NCI-H128 (cell line): ENCODE measurements around the gene TLCD3B.

ENCODE experiments used
- DNase-seq: peaks from one replicate; lab custom pipeline; 2025; ENCODE audit not compliant: unreplicated experiment; lab: John Stamatoyannopoulos, UW

Gene TLCD3B

DNA sequence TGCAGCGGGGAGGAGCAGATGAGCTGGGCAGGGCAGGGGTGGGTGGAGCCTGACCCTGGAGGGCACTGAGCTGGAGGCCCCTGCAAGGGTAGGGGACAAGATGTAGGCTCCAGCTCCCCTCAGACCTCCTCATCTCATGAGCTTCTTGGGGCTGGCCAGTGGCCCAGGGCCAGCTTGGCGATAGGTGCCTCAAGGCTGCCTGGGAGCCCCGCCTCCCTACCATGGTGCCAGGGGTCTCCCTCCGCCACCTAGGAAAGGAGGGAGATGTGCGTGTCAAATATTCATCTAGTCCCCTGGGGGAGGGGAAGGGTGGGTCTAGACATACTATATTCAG, 39.5 kb downstream of the TLCD3B start:
- no peak for DNase-seq

DNA sequence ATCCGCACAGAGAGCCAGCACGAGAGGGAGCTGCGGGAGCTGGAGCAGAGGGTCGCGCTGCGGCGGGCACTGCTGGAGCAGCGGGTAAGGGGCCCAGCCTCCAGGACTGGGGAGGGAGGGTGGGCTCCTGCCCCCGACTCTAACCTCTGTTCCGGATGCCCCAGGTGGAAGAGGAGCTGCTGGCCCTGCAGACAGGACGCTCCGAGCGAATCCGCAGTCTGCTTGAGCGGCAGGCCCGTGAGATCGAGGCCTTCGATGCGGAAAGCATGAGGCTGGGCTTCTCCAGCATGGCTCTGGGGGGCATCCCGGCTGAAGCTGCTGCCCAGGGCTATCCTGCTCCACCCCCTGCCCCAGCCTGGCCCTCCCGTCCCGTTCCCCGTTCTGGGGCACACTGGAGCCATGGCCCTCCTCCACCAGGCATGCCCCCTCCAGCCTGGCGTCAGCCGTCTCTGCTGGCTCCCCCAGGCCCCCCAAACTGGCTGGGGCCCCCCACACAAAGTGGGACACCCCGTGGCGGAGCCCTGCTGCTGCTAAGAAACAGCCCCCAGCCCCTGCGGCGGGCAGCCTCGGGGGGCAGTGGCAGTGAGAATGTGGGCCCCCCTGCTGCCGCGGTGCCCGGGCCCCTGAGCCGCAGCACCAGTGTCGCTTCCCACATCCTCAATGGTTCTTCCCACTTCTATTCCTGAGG, 40.0 kb downstream of the TLCD3B start:
- DNase-seq: no peak

DNA sequence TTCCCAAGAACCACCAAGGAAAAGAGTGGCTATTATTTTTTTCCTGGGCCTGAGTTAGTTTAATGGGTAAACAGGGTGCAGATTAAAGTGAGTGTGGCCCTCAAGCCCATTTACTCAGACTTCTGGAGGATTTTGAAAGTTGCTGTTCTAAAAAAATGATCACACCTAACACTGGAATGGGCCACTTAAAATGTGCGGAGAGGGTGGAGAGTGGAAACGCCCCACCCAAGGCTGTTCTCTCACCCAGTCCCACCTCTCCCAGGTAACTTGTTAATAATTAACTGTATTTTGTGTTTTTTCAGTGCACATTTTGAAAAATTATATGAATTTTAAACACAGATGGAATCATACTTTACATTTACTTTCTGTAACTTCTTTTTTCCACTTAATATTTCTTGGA, 41.0 kb downstream of the TLCD3B start:
- no peak for DNase-seq

DNA sequence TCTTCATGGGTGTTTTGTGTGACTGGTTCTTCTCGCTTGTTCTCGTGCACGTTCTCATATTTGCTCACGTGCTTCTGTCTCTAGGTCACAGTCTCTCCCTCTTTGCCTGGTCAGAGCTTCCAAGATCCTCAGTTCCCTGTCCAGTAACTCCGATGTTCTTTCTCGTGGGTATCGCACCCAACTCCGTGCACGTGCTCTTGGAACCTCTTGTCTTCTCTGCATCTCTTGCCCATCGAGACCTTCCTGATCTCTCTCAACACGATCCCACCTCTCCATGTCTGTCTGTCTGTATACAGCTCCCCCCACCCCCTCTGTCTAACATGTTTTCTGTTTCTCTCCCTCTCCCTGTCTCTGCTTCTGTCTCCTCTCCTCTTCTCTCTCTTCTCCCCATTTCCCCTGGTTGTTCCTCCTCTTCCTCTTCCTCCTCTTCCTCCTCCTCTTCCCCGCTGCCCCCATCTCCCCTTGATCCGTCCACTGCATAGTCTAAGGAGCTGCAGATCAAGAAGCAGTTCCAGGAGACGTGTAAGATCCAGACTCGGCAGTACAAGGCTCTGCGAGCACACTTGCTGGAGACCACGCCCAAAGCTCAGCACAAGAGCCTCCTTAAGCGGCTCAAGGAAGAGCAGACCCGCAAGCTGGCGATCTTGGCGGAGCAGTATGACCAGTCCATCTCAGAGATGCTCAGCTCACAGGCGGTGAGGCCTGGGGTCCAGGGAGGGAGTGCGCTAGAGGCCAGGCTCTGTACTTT, 41.8 kb downstream of the TLCD3B start:
- no peak for DNase-seq

DNA sequence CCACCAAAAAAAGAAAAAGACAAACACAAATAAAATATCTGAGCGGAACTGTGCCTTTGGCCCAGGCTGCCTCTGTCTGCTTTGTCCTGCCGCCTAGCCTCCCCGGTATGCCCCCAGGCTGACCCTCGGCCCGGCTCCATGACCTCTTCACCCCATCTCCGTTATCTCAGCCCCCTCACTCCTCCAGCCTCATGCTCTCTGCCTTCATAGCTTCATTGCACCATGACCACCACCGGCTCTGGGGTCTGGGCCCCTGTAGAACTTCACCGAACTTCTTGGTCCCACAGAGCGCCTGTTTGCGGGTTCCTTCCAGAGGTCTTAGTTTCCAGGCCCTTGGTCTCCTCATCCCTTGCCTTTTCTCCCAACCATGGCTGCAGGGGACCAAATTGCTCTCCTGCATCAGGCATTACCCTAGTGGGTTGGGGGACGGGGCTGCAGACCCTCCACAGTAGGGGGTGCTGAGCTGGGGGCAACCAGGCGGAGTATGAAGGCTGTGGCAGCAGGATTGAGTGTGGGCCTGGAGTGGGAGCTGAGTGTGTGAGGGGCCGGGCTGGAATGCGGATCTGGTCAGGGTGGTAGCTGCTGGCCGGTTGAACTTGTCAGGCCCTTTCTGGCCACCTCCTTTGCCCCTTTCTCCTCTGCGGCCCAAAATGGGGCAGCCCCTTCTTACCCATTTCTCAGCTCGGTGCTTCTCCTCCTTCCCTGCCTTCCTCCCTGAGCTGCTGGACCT, 42.6 kb downstream of the TLCD3B start:
- DNase-seq: no peak

DNA sequence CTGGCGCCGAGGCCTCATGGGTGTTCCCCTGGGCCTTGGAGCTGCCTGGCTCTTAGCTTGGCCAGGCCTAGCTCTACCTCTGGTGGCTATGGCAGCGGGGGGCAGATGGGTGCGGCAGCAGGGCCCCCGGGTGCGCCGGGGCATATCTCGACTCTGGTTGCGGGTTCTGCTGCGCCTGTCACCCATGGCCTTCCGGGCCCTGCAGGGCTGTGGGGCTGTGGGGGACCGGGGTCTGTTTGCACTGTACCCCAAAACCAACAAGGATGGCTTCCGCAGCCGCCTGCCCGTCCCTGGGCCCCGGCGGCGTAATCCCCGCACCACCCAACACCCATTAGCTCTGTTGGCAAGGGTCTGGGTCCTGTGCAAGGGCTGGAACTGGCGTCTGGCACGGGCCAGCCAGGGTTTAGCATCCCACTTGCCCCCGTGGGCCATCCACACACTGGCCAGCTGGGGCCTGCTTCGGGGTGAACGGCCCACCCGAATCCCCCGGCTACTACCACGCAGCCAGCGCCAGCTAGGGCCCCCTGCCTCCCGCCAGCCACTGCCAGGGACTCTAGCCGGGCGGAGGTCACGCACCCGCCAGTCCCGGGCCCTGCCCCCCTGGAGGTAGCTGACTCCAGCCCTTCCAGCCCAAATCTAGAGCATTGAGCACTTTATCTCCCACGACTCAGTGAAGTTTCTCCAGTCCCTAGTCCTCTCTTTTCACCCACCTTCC, 43.5 kb downstream of the TLCD3B start:
- DNase-seq: no peak

DNA sequence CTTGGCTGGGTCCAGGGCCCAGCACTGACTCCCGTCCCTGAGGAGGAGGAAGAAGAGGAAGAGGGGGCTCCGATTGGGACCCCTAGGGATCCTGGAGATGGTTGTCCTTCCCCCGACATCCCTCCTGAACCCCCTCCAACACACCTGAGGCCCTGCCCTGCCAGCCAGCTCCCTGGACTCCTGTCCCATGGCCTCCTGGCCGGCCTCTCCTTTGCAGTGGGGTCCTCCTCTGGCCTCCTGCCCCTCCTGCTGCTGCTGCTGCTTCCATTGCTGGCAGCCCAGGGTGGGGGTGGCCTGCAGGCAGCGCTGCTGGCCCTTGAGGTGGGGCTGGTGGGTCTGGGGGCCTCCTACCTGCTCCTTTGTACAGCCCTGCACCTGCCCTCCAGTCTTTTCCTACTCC, 44.1 kb downstream of the TLCD3B start:
- DNase-seq: no peak

DNA sequence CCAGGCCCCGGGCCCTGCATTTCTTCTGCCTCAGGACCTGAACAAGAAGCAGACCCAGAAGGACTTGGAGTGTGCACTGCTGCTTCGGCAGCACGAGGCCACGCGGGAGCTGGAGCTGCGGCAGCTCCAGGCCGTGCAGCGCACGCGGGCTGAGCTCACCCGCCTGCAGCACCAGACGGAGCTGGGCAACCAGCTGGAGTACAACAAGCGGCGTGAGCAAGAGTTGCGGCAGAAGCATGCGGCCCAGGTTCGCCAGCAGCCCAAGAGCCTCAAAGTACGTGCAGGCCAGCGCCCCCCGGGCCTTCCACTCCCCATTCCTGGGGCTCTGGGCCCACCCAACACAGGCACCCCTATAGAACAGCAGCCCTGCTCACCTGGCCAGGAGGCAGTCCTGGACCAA, 44.8 kb downstream of the TLCD3B start:
- no peak for DNase-seq

DNA sequence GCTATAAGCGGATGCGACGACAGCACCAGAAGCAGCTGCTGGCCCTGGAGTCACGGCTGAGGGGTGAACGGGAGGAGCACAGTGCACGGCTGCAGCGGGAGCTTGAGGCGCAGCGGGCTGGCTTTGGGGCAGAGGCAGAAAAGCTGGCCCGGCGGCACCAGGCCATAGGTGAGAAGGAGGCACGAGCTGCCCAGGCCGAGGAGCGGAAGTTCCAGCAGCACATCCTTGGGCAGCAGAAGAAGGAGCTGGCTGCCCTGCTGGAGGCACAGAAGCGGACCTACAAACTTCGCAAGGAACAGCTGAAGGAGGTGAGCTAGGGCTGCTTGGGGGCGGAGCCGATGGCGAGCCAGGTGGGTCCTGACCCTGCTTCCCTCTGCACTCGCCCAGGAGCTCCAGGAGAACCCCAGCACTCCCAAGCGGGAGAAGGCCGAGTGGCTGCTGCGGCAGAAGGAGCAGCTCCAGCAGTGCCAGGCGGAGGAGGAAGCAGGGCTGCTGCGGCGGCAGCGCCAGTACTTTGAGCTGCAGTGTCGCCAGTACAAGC, 45.7 kb downstream of the TLCD3B start:
- DNase-seq: no peak

DNA sequence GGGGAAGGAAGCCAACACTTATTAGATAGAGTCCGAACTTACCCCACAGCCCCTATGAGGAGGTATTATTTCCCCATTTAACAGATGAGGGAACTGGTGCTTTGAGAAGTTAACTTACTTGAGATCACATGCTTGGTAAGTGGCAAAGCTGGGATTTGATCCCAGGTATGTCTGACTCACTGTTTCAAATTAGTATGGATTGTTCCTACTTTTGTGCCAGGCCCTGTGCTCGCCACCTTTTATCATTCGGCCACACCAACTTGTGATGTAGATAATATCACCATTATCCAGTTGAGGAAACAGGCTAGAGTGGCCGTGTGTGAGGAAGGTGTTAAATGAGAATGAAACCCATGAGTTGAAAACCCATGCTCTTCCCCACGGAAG, 46.3 kb downstream of the TLCD3B start:
- no peak for DNase-seq

DNA sequence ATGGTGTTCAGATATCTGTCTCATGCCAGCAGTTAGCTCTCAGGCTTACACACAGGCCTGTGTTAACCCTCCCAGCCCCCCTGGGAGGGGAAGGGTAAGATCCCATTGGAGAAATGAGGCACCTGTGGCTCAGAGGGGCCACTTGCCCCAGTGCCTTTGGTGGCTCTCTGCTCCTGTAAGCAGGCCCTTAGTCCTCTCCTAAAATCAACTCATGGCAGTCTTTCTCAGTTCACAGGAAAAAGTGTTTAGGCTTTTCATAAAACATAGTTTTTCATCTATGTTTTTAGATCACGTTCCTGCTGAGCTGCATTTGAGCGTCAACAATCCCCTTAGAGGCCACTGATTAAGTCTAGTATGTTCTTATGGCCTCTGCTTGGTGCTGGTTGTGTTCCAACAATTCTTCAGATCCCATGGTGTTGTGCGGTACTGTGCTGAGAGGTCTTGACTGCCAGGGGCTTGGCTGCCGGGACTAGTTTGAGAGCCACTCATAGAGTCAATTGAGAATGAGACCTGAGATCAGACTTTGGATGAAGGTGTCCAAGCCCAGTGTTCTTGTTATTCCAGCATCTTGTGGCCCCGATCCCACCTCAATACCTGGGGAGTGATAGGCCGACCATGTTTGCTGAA, 46.8 kb downstream of the TLCD3B start:
- DNase-seq: no peak

DNA sequence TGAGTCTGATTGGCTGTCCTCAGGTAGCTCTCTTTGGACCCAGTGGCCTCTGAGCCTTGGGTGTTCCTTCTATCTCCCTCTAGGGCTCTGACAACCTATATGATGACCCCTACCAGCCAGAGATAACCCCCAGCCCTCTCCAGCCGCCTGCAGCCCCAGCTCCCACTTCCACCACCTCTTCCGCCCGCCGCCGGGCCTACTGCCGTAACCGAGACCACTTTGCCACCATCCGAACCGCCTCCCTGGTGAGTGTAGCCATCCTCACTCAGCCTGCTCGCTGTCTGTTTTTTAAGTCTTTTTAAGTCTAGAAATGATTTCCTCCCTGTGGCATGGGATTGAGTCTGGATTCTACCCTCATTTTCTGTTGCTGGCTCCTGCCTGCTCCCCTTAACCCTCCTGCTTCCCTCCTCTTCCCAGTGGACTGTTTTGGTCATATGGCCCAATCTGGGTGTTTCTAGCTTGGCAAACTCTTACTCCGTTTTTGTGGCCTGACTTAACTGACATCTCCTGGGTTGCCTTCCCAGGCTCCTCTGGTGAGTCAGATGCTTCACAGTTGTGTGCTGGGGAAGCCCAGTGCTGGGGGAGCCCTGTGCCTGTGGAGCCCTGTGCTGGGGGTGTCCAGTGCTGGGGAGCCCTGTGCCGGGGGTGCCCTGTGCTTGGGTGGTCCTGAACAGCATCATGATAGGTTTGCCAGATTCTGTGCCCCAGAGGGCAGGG, 47.5 kb downstream of the TLCD3B start:
- no peak for DNase-seq

DNA sequence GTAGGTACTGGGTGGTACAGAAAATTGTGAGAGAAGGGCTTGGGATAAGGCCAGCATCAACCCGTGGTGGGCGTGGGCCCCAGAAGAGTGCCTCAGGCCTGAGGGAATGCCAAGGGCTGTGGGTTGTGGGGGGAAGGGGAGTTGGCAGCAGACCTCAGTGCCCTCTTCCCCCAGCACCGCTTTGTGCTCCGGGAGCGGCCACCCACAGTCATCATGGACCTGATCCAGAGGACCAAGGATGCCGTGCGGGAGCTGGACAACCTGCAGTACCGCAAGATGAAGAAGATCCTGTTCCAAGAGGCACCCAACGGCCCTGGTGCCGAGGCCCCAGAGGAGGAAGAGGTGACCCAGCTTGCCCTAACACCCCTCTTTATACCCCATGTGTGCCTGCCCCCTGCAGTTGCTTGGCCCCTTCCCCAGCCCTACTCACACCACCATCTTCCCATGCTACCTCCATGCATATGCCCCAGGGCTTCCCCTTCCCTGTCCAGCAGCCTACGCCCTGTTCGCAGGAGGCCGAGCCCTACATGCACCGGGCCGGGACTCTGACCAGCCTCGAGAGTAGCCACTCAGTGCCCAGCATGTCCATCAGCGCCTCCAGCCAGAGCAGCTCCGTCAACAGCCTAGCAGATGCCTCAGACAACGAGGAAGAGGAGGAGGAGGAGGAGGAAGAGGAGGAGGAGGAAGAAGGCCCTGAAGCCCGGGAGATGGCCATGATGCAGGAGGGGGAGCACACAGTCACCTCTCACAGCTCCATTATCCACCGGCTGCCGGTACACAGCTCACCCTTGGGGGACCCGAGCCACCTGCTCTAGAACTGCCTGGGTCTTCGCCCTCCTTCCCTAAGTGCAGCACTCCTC, 48.3 kb downstream of the TLCD3B start:
- no peak for DNase-seq

DNA sequence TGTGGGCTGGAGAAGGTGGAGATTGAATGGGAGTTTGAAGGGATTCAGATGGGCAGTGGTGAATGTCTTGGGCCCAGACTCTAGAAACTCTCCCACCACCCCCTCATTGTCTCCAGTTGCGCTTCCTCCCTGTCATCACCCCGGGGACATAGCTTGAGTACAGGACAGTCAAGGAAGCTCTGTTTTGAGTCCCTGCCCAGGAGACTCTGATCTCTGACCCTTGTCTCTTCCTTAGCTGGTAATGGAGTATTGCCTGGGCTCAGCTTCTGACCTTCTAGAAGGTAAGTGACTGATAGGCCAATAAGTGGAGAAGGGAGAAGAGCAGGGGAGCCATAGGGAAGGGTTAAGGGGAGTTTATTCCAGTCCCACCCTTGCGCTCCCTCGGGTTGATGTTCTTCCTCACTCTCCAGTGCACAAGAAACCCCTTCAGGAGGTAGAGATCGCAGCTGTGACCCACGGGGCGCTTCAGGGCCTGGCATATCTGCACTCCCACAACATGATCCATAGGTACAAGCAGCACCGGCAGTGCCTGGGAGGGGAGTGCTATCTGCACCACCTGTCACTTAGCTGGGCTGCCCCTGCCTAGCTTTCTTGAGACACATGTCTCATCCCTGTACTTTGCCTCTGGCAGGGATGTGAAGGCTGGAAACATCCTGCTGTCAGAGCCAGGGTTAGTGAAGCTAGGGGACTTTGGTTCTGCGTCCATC, 52.4 kb downstream of the TLCD3B start:
- no peak for DNase-seq

DNA sequence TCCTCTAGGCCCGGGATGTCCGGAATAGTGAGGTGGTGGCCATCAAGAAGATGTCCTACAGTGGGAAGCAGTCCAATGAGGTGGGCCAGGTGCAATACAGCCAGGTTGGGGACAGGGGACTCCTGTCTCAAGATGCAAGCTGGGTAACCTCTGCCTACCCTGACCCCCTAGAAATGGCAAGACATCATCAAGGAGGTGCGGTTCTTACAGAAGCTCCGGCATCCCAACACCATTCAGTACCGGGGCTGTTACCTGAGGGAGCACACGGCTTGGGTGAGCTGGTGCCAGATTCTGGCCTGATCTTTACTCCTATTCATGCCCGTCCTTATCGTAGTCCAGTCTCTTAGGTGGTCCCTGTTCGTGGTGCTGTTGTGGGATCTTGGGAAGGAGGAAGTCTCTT, 53.0 kb downstream of the TLCD3B start:
- DNase-seq: no peak

DNA sequence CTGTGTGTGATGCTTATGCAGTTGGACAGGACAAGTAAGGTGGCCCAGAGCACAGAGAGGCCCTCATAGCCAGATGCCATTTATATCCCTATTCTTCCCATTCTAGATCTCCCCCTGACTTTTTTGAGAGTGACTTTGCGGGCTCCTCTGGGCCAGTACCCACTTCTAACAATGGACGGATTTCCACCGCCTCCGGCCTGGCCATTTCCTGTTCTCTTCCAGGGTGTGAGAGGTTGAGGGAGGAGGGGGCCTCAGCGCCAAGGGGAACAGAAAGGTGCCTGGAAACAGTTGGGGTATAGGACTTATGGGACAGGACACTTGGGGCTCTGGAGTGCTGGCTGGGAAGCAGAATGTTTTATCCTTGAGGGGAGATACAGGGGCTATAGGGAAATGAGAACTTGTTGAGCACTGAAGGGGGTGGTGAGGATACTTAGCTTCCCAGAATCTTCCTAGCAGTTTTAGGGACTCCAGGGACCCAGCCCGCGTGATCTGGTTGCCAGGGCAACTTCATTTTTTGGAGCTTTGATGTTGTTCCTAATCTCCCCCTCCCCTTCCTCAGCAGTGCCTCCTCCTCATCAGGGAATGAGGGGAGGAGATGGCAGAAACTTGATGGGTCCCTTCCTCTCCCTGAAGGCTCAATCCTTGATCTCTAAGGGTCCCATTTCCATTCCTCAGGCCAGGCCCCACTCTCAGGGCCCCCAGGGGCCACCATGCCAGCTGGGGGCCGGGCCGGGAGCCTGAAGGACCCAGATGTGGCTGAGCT, 53.8 kb downstream of the TLCD3B start:
- no peak for DNase-seq

DNA sequence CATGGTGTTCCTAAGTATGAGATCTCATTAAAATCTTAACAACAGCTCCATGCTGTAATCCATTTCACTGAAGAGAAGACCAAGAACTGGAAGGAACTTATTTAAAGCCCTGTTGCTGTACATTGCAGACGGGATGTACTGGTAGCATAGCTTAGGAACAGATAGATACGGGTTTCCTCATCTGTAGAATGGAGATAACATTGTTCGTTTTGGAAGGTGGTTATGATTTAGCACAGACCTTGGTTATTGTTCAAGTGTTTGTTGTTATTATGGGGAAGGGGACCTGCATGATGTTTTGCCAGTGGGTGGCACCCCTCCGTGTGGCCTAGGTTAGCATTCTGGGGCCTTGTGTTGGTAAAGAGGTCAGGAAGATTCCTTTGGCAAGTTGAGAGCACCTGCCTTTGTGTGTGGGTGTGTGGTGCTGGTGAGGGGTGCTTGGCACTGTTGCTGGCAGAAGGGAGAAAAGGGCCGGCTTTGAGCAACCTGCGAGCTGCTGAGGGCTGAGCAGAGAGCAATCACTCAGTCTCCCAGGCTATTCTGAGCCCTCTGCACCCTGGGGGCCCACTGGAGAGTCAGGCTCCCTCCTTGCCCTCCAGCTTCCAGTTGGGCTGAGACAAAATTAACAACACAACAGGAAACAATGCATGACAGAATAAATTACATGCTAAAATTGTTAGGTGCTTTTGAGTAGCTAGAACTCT, 55.1 kb downstream of the TLCD3B start:
- DNase-seq: no peak
